Hypothalamus (tissue), 51 donors: ENCODE data around the gene DNASE1.
"Not testable (repeated sequence)": the region's sequence is repeated elsewhere in the genome, so short reads cannot be mapped to it uniquely, and the experiment has no call there.

Source experiments
- DNase-seq, 51 donors: peaks; one replicate each; lab custom pipeline; 2025; lab: John Stamatoyannopoulos, UW

DNASE1 gene

DNA sequence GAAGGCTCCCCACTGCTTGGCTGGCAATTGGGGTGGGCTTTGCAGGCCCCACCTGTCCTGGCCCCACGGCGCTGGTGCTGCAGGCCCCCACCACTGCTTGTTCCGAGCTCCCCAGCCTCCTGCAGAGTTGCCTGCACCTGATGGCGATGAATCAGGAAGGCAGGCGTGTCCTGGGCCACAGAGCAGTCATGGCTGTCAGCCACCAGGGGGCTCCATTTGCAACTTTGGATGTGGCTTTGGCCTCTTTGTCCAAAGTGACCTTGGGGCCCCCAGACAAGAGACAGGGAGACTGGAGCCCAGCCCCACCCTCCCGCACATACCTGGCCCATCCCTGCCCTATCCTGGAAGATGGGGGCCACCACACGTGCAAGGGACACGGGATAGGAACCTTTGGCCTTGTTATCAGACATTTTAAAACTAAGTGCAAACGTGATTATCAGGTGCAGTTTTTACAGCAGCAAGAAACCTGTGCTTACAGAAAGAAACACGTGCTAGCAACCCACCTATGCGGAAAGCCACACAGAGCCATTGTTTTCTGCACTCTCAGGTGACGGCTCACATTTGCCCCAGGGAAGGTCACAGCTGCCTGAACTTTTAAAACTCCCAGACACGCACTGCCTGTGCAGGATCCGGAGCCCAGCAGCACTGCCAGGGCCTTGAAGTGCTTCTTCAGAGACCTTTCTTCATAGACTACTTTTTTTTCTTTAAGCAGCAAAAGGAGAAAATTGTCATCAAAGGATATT lies at the start of gene DNASE1:
Gene DNASE1 (plus strand): TSS at position 443 of the 743 bp plus-strand sequence. CDS start 683 bp downstream, outside the sequence.
- DNase-seq, result peak in 23 of 51 donors; percentile 1 to 50 (median 16)

DNA sequence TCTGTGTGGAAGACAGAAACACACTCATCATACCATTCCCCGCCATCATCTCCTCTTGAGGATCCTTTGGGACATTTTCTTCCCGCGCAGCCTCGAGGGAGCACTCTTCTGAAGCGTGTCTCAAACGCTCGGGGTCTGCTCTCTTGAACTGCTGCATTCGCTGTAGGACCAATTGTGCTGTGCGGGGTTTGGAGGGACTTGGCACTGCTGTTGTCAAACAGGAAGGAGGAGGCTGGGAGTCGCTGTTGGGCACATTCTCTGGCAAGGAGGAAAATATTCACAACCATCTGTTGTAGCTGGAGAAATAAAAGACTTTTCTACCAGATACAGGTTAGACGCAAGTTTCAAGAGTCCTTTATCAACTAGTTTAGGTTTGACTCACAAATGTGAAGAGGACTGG lies 48.0 kb upstream of the DNASE1 start:
- peak in 1 of 51 donors; percentile 7 for DNase-seq

DNA sequence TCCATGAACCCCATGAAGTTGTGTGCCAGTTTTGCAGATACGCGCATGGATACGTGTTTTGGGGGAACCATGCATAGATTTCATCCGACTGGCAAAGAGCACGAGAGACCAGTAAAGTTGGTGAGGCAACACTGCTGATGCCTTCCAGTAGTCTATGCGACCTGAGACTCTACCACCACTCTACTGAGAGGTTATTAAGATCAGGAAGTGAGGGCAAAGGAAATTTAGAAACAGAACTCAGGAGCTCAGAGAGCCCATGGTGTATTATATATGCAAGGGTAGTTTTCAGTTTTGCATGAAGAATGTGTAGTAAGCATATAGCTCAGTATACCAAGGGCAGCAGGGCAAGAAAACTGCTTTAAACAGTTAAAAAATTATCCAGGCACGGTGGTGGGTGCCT lies 47.3 kb upstream of the DNASE1 start:
- DNase-seq, result no peak

- DNase-seq, result no peak
These were observed 46.9 kb upstream of the DNASE1 start for GRCh38 chr16:3607634-3608033.

DNA sequence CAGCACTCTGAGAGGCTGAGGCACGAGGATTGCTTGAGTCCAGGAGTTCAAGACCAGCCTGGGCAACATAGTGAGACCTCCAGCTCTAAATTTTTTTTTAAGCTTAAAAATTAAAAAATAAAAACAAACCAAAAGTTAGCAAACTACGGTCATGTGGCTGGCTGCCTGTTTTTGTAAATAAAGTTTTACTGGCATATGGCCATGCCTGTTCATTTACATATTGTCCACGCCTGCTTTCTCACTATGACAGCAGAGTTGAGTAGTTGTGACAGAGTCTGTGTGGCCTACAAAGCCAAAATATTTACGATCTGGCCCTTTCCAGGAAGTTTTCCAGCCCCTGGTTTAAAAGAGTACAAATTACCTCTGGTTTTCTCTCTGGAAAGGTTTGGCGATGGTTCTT lies 46.4 kb upstream of the DNASE1 start:
- no peak for DNase-seq

DNA sequence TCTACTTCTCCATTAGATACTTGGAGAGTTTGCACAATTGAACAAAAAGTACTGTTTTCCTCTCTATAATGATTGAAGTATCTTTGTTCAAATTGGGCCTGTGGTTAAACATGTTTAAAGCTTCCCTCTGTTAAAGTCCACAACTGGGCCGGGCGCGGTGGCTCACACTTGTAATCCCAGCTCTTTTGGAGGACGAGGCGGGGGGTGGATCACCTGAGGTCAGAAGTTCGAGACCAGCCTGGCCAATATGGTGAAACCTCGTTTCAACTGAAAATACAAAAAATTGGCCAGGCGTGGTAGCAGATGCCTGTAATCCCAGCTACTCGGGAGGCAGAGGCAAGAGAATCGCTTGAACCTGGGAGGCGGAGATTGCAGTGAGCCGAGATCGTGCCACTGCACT lies 45.5 kb upstream of the DNASE1 start:
- DNase-seq, result not testable (repeated sequence)

GRCh38 chr16:3609895-3610697 lies 44.4 kb upstream of the DNASE1 start:
- no peak for DNase-seq

- peak in 1 of 51 donors; percentile 13 for DNase-seq
These were observed 43.8 kb upstream of the DNASE1 start for GRCh38 chr16:3610698-3611145.

GRCh38 chr16:3611146-3611975 lies 43.1 kb upstream of the DNASE1 start, which contains the start of gene SLX4:
Gene SLX4 (minus strand): TSS chr16:3611606. CDS start chr16:3608964, 2,642 bp downstream.
- peak; percentile 13 to 89 (median 74) for DNase-seq

DNA sequence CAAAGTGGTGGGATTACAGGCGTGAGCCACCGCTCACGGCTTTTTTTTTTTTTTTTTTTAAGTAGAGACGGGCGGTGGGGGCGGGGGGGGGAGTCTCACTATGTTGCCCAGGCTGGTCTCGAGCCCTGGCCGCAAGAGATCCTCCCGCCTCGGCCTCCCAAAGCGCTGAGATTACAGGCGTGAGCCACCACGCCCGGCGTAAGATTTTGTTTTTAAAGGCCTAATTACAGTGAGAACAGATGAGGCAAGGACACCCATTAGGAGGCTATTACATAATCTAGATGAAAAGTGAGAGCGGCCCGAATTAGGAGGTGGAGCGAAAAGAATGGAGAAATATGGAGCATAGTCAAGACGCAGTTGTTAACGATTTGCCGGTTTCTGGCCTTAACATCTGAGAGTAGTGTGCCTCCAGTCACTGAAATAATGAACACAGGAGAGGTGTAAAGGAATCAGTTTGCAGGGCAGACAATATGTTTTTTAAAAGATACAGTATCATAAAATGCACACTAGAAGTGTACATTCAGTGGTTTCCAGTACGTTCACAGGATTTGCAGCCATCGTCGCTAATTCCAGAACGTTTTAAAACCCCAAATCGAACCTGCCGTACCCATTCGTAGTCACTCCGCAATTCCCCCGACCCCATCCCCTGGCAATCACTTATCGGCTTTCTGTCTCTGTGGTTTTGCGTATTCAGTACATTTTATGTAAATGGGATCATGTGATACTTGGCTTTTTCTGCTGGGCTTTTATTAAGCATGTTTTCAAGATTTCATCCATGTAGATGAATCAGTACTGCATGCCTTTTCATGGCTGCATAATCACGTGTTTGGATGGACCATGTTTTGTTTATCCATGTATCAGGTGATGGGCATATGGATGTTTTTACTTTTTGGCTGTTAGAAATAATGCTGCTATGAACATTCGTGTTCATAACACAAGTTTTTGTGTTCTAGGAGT lies 41.7 kb upstream of the DNASE1 start:
- no peak for DNase-seq

GRCh38 chr16:3618769-3619141 lies 35.7 kb upstream of the DNASE1 start:
- no peak for DNase-seq

DNA sequence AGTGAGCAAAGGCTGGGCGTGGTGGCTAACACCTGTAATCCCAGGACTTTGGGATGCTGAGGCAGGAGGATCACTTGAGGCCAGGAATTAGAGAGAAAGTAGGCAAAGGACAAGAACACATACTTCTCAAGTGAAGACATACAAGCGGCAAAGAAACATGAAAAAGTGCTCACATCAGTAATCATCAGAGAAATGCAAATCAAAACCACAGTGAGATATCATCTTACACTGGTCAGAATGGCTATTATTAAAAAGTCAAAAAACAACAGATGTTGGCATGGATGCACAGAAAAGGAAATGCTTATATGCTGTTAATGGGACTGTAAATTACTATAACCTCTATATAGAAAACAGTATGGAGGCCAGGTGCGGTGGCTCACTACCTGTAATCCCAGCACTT lies 30.8 kb upstream of the DNASE1 start:
- no peak for DNase-seq

- no peak for DNase-seq
These were observed 29.2 kb upstream of the DNASE1 start for GRCh38 chr16:3625331-3625730.

- DNase-seq, result no peak
These were observed 28.4 kb upstream of the DNASE1 start for GRCh38 chr16:3625911-3626732.

GRCh38 chr16:3637371-3637923 lies 17.0 kb upstream of the DNASE1 start:
- DNase-seq, result no peak

GRCh38 chr16:3638916-3639644 lies 15.4 kb upstream of the DNASE1 start:
- no peak for DNase-seq

GRCh38 chr16:3640207-3640606 lies 14.3 kb upstream of the DNASE1 start:
- no peak for DNase-seq
